RWPE1 (cell line): ENCODE data around the gene MAJIN.
"Not testable (repeated sequence)": the region's sequence is repeated elsewhere in the genome, so short reads cannot be mapped to it uniquely, and the experiment has no call there.

Experiments used
- CTCF ChIA-PET: fragments of 350-600 bp; sonication (Branson Sonifier 250); formaldehyde crosslinking; extraction: SDS; loops from one replicate; lab custom pipeline; 2021; lab: Yijun Ruan, JAX
- POLR2A ChIA-PET: fragments of 400-600 bp; formaldehyde crosslinking; extraction: SDS; loops from one replicate; lab custom pipeline; 2020; ENCODE audit warnings: antibody characterized with exemption; ENCODE audit not compliant: low non-redundant PET; lab: Yijun Ruan, JAX
- DNase-seq: peaks from one replicate; pipeline ENCODE4 v3.0.0; 2012; ENCODE audit warnings: low spot score
- H3K27ac ChIP-seq: fragments of 450-650 bp; 2 replicates; pipeline ENCODE4 v1.5.1; 2017
- TF ChIP-seq, protein P1 (sequence below): fragments of 450-650 bp; conservative IDR thresholded peaks from 2 replicates; pipeline ENCODE4 v1.5.1; 2017; ENCODE audit warnings: low read depth, mild to moderate bottlenecking

MAJIN gene

DNA sequence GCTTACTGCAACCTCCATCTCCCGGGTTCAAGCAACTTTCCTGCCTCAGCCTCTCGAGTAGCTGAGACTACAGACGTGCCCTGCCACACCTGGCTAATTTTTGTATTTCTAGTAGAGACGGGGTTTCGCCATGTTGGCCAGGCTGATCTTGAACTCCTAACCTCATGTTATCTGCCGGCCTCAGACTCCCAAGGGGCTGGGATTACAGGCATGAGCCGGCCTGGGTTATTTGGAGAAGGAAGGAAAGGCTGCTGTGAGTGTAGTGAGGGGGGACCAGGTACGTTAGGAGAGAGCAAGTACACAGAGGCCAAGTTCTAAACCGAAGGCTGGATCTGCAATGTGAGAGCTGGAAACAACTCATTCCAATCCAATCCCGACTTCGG, 24.4 kb upstream of the MAJIN start:
- CTCF ChIA-PET, result interaction anchor here (0.5 to 2.0 kb wide), 6 partner anchors 11 to 186 kb away, joined by 3 to 6 read pairs (median 4); partner anchors contain the start of gene ARL2
- H3K27ac ChIP-seq, result peak overlapping the region; percentile 59
- DNase-seq, result no peak
- POLR2A ChIA-PET, result interaction anchor here (0.6 kb wide), 1 partner anchor 101 kb away, joined by 3 read pairs; no protein-coding TSS in a partner anchor
- TF ChIP-seq, protein P1, sequence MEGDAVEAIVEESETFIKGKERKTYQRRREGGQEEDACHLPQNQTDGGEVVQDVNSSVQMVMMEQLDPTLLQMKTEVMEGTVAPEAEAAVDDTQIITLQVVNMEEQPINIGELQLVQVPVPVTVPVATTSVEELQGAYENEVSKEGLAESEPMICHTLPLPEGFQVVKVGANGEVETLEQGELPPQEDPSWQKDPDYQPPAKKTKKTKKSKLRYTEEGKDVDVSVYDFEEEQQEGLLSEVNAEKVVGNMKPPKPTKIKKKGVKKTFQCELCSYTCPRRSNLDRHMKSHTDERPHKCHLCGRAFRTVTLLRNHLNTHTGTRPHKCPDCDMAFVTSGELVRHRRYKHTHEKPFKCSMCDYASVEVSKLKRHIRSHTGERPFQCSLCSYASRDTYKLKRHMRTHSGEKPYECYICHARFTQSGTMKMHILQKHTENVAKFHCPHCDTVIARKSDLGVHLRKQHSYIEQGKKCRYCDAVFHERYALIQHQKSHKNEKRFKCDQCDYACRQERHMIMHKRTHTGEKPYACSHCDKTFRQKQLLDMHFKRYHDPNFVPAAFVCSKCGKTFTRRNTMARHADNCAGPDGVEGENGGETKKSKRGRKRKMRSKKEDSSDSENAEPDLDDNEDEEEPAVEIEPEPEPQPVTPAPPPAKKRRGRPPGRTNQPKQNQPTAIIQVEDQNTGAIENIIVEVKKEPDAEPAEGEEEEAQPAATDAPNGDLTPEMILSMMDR, result no peak

DNA sequence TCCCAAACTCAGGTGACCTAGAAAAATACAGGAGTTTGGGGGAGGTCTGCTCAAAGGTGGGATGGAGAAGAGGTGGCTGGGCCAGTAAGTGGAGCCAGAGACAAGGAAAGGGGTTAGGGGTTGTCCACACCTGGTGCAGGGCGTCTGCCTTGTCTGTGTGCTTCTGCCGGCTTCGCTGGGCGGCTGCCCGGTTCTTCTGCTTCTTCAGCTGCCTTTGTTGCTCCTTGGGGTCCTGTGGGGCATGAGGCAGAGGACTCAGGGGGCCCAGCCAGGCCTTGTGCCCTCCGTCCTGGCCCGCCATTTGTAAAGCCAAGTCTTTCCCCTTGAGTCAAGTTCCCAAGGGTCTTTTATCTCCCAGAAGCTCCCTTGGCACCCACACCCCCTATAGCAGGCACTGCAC, 22.4 kb upstream of the MAJIN start:
- no peak overlapping the region for H3K27ac ChIP-seq
- ChIA-PET POLR2A (no interaction called here), CTCF (interaction anchor here (0.7 kb wide), 1 partner anchor 78 kb away, joined by 3 read pairs; no protein-coding TSS in a partner anchor)
- DNase-seq, result no peak
- TF ChIP-seq, protein P1, result no peak

GRCh38 chr11:64990222-64990923, 18.5 kb upstream of the MAJIN start:
- TF ChIP-seq, protein P1, result no peak
- H3K27ac ChIP-seq, result no peak overlapping the region
- ChIA-PET POLR2A (no interaction called here), CTCF (no interaction called here)
- DNase-seq, result no peak

DNA sequence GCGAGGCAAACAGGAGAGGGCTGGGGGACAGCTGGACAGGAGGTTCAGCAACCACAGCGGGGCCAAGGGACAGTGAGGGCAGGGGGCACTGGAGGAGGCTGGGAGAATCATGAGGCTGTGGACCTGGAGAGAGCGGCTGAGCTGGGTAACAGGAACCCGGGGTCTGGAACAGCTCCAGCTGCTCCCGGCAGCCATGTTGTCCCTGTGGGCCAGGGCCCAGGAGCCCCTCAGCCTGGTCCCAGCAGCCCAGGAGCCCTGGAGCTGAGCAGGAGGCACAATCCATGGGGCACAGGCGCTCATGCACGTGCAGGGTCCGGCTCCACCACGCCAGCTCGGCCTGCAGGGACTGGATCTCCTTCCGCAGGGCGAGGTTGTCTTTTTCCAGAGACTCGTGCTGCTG, 17.5 kb upstream of the MAJIN start:
- CTCF ChIA-PET, result interaction anchor here (0.5 kb wide), 1 partner anchor 72 kb away, joined by 3 read pairs; no protein-coding TSS in a partner anchor

GRCh38 chr11:64987998-64988854, 16.3 kb upstream of the MAJIN start:
- TF ChIP-seq, protein P1, result no peak
- CTCF ChIA-PET, result no interaction called here
- no peak overlapping the region for H3K27ac ChIP-seq
- POLR2A ChIA-PET, result no interaction called here
- no peak for DNase-seq

More for the DNA sequence above, 17.5 kb upstream of the MAJIN start:
- DNase-seq, result no peak
- H3K27ac ChIP-seq, result no peak overlapping the region
- TF ChIP-seq, protein P1, result no peak
- POLR2A ChIA-PET, result no interaction called here

DNA sequence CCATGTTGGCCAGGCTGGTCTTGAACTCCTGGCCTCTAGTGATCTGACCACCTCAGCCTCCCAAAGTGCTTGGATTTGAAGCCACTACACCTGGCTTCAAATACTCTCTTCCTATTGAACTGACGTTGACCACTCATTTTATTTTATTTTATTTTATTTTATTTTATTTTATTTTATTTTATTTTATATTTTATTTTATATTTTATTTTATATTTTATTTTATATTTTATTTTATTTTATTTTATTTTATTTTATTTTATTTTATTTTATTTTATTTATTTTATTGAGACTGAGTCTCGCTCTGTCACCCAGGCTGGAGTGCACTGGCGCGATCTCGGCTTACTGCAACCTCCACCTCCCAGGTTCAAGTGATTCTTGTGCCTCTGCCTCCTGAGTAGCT, 11.4 kb upstream of the MAJIN start:
- H3K27ac ChIP-seq, POLR2A ChIA-PET, DNase-seq: not testable (repeated sequence)
- CTCF ChIA-PET, result interaction anchor here (0.6 kb wide), 1 partner anchor 34 kb away, joined by 4 read pairs; no protein-coding TSS in a partner anchor
